22Rv1 (cell line): Measurements from ENCODE around the gene ACOT11.

Experiments used
- CTCF ChIP-seq: fragments of 450-650 bp; IDR thresholded peaks from 2 replicates; pipeline ENCODE4 v1.5.1; 2017; ENCODE audit warnings: mild to moderate bottlenecking
- ZFX ChIP-seq: fragments of 450-650 bp; IDR thresholded peaks from 2 replicates; pipeline ENCODE4 v1.6.1; 2017; ENCODE audit warnings: antibody characterized with exemption, borderline replicate concordance

GRCh38 chr1:54549181-54549924 lies 1.3 kb downstream of the ACOT11 start:
- TF ChIP-seq CTCF (no peak), ZFX (no peak)
